GM21576 (cell line): ENCODE measurements around the gene PHTF2.
"Not testable (repeated sequence)": the region's sequence is repeated elsewhere in the genome, so short reads cannot be mapped to it uniquely, and the experiment has no call there.

Experiments
- ATAC-seq: cut with Tn5 transposase; IDR thresholded peaks from one replicate; pipeline ENCODE4 v1.9.1; 2021; ENCODE audit warnings: mild to moderate bottlenecking, moderate library complexity; ENCODE audit not compliant: unreplicated experiment

PHTF2 gene

GRCh38 chr7:77982926-77983550 is 184.5 kb downstream of the PHTF2 start:
- no peak for ATAC-seq

DNA sequence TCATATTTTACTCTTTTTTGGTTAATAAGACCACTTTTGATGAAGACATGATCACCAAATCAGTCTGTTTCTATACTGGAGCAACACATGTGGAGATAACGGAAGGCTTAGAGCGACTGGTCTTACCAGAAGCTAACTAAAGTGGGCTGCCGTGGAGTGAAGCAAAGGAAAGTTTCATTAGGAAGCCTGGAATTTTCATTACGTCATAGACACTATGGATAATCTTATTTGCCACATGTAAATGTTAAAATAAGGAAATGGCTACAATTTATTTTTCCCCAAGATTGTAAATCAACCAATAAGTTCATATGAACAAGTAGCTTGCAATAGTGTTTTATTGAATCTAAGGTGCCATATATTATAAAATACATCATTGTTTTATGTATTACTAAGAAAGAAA is 185.4 kb downstream of the PHTF2 start:
- no peak for ATAC-seq

GRCh38 chr7:77985232-77985973 is 186.8 kb downstream of the PHTF2 start:
- ATAC-seq = no peak

DNA sequence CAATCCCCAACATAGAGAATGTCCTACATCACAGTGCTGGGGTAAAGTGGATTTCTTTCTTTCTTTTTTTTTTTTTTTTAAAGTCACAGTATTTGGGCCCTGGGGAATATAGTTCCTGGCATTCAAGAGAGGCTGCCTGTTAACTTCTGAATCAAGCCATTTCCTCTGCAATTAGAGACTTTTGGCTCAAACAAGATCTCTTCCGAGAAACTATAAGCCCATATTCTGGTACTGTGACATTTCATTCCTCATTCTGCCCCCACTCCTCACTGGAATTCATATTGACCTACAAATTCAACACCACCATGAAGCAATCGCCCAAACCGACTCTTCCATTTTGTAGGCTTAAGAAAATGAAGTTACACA is 187.4 kb downstream of the PHTF2 start:
- ATAC-seq = no peak

DNA sequence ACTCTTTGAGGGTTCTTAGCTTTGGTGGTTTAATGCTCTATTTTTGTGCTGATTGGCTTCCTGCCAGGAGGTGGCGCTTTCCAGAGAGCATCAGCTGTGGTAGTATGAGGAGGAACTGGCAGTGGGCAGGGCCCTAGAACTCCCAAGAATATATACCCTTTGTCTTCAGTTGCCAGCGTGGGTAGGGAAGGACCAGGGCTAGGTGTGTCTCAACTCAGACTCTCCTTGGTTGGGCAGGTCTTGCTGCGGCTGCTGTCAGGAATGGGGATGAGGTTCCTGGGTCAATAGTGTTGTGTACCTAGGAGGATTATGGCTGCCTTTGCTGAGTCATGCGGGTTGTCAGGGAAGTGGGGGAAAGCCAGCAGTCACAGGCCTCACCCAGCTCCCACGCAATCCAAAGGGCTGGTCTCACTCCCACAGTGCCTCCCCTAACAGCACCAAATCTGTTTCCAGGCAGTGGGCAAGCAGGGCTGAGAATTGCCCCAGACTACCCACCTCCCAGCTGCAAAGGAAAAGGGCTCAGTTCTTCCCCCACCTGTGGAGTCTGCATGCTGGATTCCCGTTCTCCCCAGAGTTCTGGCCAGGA is 191.5 kb downstream of the PHTF2 start:
- ATAC-seq = no peak

DNA sequence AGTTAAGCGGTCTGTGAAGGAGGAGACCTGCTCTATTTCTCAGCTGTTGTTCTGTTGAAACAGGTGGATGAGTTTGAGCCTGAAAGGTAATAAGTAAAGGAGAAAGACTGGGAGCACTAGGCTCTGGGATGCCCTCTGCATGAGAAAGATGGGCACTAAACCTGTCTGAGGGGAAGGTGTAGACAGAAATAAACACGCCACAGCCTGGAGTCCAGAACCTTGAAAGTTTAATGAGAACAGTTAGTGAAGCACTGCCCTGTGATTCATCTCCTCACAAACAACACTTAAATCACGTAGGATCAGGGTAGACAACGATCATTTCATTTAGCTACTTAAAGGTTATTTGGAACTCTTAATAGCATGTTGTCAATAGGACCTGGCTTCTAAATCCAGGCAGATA is 193.1 kb downstream of the PHTF2 start:
- ATAC-seq = no peak

DNA sequence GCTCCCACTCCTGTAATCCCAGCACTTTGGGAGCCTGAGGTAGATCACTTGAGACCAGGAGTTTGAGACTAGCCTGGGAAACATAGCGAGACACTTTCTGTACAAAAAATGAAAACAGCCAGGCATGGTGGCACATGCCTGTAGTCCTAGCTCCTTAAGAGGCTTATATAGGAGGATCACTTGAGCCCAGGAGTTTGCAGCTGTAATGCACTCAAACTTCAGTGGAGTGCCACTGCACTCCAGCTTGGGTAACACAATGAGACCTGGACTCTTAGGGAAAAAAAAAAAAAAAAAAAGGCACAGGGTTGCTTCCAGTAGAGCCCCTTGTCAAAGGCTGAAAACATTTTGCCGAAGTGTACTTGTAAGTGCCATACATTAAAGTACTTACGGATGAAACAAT is 195.3 kb downstream of the PHTF2 start:
- no peak for ATAC-seq

DNA sequence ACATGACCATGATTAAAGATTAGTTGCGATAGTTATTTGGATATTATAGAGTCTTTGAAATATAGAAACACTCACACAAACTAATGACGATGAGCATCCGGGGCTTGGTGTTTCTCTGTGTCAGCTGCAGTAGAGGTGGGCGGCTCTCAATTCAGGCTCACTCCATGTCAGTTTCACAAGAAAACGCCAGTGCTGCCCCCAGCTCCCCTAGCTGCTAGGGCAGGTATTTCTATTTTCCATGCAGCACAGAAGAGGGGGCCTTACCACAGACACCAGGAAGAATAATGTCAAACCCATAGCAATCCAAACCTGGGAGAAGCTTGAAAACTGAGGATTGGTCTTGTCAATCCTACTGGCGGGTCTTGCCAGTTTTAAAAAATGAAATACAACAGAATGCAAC is 197.1 kb downstream of the PHTF2 start:
- no peak for ATAC-seq

- ATAC-seq = not testable (repeated sequence)
Observed at GRCh38 chr7:77999168-77999567, 200.6 kb downstream of the PHTF2 start.

- ATAC-seq = no peak
Observed at GRCh38 chr7:78002021-78002420, 203.4 kb downstream of the PHTF2 start.

GRCh38 chr7:78002715-78003114 is 204.1 kb downstream of the PHTF2 start:
- ATAC-seq = no peak

GRCh38 chr7:78006063-78006755 is 207.6 kb downstream of the PHTF2 start:
- no peak for ATAC-seq
